SH-SY5Y (cell line): ENCODE measurements around the gene LY9.

Experiments
- GATA2 ChIP-seq: IDR thresholded peaks from 2 replicates; pipeline ENCODE4 v1.6.1; 2011; ENCODE audit warnings: mild to moderate bottlenecking, low read depth, low read length
- GATA3 ChIP-seq: IDR thresholded peaks from 2 replicates; pipeline ENCODE4 v1.6.1; 2011; ENCODE audit warnings: low read depth, mild to moderate bottlenecking, low read length, moderate library complexity

GRCh38 chr1:160839746-160840145 is 43.8 kb downstream of the LY9 start:
- TF ChIP-seq GATA2 (no peak), GATA3 (no peak)
